Measurements from ENCODE around the gene HDAC4.

DNA sequence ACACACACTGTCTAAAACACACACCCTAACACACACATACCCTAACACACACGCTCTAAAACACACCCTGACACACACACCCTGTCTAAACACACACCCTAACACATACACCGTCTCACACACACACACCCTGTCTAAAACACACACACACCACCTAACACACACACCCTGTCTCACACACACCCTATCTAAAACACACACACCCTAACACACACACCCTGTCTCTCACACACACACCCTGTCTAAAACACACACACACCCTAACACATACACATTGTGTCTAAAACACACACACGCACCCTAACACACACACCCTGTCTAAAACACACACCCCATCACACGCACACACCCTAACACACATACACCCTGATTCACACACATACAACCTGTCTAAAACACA is 54.1 kb downstream of the HDAC4 start:
- TF ChIP-seq YY1 (IDR thresholded peaks at IDR 0.05; ENCODE audit: low read depth) (no peak), RAD21 (IDR thresholded peaks at IDR 0.05; ENCODE audit: low read depth) (no peak), EP300 (IDR thresholded peaks at IDR 0.05; ENCODE audit: borderline replicate concordance) (no peak), FOXM1 (IDR thresholded peaks at IDR 0.05; ENCODE audit: borderline replicate concordance, low read depth) (no peak)
- TF ChIP-seq, protein P1, sequence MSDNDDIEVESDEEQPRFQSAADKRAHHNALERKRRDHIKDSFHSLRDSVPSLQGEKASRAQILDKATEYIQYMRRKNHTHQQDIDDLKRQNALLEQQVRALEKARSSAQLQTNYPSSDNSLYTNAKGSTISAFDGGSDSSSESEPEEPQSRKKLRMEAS (IDR thresholded peaks at IDR 0.05) = no peak
- TF ChIP-seq, protein P2, sequence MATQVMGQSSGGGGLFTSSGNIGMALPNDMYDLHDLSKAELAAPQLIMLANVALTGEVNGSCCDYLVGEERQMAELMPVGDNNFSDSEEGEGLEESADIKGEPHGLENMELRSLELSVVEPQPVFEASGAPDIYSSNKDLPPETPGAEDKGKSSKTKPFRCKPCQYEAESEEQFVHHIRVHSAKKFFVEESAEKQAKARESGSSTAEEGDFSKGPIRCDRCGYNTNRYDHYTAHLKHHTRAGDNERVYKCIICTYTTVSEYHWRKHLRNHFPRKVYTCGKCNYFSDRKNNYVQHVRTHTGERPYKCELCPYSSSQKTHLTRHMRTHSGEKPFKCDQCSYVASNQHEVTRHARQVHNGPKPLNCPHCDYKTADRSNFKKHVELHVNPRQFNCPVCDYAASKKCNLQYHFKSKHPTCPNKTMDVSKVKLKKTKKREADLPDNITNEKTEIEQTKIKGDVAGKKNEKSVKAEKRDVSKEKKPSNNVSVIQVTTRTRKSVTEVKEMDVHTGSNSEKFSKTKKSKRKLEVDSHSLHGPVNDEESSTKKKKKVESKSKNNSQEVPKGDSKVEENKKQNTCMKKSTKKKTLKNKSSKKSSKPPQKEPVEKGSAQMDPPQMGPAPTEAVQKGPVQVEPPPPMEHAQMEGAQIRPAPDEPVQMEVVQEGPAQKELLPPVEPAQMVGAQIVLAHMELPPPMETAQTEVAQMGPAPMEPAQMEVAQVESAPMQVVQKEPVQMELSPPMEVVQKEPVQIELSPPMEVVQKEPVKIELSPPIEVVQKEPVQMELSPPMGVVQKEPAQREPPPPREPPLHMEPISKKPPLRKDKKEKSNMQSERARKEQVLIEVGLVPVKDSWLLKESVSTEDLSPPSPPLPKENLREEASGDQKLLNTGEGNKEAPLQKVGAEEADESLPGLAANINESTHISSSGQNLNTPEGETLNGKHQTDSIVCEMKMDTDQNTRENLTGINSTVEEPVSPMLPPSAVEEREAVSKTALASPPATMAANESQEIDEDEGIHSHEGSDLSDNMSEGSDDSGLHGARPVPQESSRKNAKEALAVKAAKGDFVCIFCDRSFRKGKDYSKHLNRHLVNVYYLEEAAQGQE (IDR thresholded peaks at IDR 0.05; ENCODE audit: low read depth) = no peak

All from Ishikawa (cell line).